PFSK-1 (cell line): ENCODE results near the gene NKPD1.

ENCODE experiments used
- FOXP2 ChIP-seq: optimal IDR thresholded peaks from 2 replicates; pipeline ENCODE3; 2011; ENCODE audit warnings: borderline replicate concordance, control low read depth, inconsistent platforms; ENCODE audit not compliant: insufficient read depth; ENCODE audit errors: extremely low read length, extremely low read depth
- POLR2AphosphoS5 ChIP-seq: IDR thresholded peaks from 2 replicates; pipeline ENCODE4 v1.6.1; 2012; ENCODE audit warnings: low read depth, mild to moderate bottlenecking, control low read depth, low read length, moderate library complexity
- SIN3A ChIP-seq: IDR thresholded peaks from 2 replicates; pipeline ENCODE4 v1.6.1; 2012; ENCODE audit warnings: mild to moderate bottlenecking, low read length, moderate library complexity, borderline replicate concordance; ENCODE audit not compliant: insufficient read depth
- TAF1 ChIP-seq: IDR thresholded peaks from 2 replicates; pipeline ENCODE4 v1.6.1; 2012; ENCODE audit warnings: low read length, control low read depth, borderline replicate concordance; ENCODE audit not compliant: insufficient read depth
- TF ChIP-seq, protein P1 (sequence below), 2 experiments: IDR thresholded peaks; 2 replicates each; pipeline versions ENCODE4 v1.6.1 to v1.8.0; 2011 to 2012; ENCODE audit warnings: low read depth in 2 of 2, low read length in 2 of 2, control low read depth in 1 of 2, inconsistent platforms in 1 of 2, mild to moderate bottlenecking in 1 of 2, moderate library complexity in 1 of 2; ENCODE audit not compliant: insufficient read depth in 1 of 2

NKPD1 gene

DNA sequence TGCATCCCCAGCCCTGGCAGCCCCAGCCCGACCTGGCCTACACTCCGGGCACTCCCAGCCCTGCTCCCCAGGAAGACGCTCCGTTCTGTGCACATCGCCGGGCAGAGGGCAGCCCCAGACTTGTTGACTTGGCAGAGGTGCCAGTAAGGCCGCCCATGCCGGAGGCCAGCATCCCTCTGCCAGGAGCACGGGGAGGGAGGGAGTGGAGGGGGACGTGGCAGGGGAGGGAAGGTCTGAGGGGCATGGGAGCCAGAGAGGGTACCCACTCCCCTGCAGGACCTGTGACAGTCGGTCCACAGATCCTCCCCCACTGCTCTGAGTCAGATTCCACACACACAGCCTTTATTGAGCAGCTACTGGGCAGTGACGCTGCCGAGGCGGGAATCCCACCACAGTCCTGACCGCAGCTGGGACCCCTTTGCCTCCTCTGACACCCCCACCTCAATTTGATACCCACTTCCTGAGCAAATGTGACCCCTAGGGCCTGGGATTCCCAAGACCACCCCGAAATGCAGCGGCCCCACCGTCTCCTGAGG lies 1.9 kb upstream of the NKPD1 start:
- TF ChIP-seq, protein P1, sequence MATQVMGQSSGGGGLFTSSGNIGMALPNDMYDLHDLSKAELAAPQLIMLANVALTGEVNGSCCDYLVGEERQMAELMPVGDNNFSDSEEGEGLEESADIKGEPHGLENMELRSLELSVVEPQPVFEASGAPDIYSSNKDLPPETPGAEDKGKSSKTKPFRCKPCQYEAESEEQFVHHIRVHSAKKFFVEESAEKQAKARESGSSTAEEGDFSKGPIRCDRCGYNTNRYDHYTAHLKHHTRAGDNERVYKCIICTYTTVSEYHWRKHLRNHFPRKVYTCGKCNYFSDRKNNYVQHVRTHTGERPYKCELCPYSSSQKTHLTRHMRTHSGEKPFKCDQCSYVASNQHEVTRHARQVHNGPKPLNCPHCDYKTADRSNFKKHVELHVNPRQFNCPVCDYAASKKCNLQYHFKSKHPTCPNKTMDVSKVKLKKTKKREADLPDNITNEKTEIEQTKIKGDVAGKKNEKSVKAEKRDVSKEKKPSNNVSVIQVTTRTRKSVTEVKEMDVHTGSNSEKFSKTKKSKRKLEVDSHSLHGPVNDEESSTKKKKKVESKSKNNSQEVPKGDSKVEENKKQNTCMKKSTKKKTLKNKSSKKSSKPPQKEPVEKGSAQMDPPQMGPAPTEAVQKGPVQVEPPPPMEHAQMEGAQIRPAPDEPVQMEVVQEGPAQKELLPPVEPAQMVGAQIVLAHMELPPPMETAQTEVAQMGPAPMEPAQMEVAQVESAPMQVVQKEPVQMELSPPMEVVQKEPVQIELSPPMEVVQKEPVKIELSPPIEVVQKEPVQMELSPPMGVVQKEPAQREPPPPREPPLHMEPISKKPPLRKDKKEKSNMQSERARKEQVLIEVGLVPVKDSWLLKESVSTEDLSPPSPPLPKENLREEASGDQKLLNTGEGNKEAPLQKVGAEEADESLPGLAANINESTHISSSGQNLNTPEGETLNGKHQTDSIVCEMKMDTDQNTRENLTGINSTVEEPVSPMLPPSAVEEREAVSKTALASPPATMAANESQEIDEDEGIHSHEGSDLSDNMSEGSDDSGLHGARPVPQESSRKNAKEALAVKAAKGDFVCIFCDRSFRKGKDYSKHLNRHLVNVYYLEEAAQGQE (IDR thresholded peaks at IDR 0.05; ENCODE audit: insufficient read depth in 1 of 2, low read depth in 2 of 2, low read length in 2 of 2) = no peak
- no peak for TF ChIP-seq FOXP2
- no peak for TF ChIP-seq POLR2AphosphoS5
- TF ChIP-seq TAF1 = no peak

DNA sequence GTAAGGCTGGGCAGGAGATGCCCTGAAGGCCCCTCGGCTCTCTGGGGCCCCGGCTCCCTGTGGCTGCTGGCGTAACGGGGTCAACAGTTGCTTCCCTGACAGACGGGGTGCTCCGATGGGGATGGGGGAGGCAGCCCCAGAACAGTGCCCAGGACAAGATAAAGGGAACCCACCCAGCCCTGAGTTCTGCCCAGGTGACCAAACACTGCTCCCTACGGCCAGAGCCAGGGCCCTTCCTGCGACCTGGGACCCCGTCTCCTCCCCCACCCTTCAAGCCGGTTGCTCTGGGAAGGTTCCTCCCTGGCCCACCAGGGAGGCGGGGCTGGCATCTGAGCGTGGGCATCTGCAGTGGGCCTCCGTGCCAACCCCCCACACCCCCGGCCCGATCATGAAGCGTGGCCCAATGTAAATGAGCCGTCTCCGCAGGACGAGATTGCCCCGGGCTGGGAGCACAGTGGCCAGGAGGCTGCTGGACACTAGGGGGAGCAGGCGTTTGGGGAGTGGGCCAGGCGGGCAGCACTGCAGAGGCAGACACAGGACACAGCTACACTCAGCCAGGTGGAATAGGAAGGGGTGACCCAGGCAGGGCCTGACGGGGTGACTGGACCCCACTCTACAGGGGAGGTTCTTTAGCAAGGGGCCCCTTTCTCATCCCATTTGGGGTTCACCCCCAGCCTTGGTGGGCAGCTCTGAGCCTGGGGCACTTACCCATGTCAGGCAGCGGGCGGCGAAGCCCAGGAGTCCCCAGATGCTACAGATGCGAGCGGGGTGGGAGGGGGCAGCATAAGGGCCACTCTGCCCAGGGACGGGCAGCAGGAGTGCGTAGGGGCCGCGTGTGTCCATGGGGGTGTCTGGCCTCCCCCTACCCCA lies 1.2 kb upstream of the NKPD1 start:
- TF ChIP-seq FOXP2 (peak; percentile 54), SIN3A (no peak), TAF1 (no peak), POLR2AphosphoS5 (no peak)
- TF ChIP-seq, protein P1 (IDR thresholded peaks at IDR 0.05; ENCODE audit: insufficient read depth in 1 of 2, low read depth in 2 of 2, low read length in 2 of 2) = no peak

DNA sequence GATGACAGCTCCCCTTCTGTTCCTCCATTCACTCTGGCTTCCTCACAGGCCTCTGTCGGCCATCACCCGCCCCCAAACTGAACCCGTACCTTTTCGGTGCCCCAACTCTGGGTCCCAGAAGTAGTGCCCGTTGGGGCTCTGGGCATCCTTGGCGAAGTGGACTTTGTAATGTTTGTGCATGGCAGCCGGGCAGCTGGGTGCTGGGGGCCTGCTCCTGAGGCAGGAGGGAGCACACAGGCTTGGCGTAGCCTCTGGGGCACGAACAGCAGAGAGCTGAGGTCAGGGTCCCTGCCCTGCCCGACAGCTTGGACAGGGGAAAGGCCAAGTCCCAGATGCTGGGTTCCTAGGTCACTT lies 834 bp downstream of the NKPD1 start:
- TF ChIP-seq FOXP2 (no peak), POLR2AphosphoS5 (no peak), TAF1 (no peak), SIN3A (no peak)
- TF ChIP-seq, protein P1 (IDR thresholded peaks at IDR 0.05; ENCODE audit: insufficient read depth in 1 of 2, low read depth in 2 of 2, low read length in 2 of 2) = no peak

DNA sequence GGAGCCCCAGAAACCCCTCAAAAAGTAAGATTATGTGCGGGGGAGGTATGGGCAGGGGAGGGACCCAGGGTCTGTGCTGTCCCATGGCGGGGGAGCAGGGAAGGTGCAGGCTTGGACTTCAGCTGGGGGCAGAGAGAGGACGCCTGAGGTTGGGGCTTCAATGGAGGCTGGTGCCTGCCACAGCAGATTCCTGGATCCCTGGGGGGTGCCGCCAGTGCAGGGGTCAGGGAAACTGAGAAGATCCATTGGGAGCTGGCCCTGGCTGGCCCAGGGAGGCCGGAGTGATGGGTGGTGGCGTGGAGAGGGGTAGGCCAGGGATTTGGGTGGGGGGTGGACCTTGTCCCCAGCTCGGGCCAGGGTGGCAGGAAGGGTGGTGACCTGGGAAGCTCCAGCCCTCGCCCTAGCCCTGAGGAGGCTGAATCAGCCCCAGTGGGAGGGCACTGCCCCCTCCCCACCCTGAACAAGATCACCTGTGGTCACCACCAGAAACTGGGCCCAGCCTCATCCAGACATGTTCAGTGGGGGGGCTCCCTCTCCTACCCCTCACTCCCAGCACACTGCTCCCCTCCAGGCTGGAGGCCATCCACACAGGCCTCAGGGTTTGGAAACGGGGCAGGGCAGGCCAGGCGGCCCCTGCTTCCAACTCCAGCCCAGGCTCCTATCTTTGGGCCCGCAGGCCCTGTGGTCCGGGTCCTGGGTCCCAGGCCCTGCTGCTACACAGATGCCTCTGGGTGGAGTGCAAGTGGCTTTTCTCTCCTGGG lies 1.4 kb downstream of the NKPD1 start:
- TF ChIP-seq SIN3A (no peak), TAF1 (no peak), FOXP2 (no peak), POLR2AphosphoS5 (no peak)
- TF ChIP-seq, protein P1 (IDR thresholded peaks at IDR 0.05; ENCODE audit: insufficient read depth in 1 of 2, low read depth in 2 of 2, low read length in 2 of 2) = no peak
